ENCODE results near the gene DNAJC7. TPM values are rescaled to one million over a fixed set of nuclear protein-coding genes. Genes with fewer than 3 reads are reported as not detected.

Gene DNAJC7
- total RNA-seq, 2 donors from 2014 or later: 57.8 to 60.4 TPM

- TF ChIP-seq POLR2A (IDR thresholded peaks at IDR 0.05): no peak
- no peak for TF ChIP-seq CTCF (IDR thresholded peaks at IDR 0.05)
- no peak for TF ChIP-seq POLR2AphosphoS5 (IDR thresholded peaks at IDR 0.05)
- WGBS: 90% methylated on average over 20 of the region's 20 CpGs
- no peak overlapping the region for H3K4me3 ChIP-seq
Observed at GRCh38 chr17:42042598-42043319, 25.5 kb upstream of the DNAJC7 start.

GRCh38 chr17:42041619-42042018 is 24.4 kb upstream of the DNAJC7 start:
- intact Hi-C loops (cut with DNase I): no loop called here
- no peaks in the 10 kb centered on the region for H3K27me3 ChIP-seq (replicated peaks; ENCODE audit: insufficient read depth)
- no peak overlapping the region for H3K4me3 ChIP-seq
- TF ChIP-seq POLR2AphosphoS5 (IDR thresholded peaks at IDR 0.05): no peak
- no peak for TF ChIP-seq CTCF (IDR thresholded peaks at IDR 0.05)
- H3K4me1 ChIP-seq (replicated peaks): no peaks in the 10 kb centered on the region
- no peaks in the 10 kb centered on the region for H3K9me3 ChIP-seq
- no peak overlapping the region for H3K27ac ChIP-seq
- DNase-seq (ENCODE audit: low spot score): no peak
- no peaks in the 10 kb centered on the region for H3K36me3 ChIP-seq

More at GRCh38 chr17:42042598-42043319, 25.5 kb upstream of the DNAJC7 start:
- Histone ChIP-seq H3K4me1 (replicated peaks) (no peaks in the 10 kb centered on the region), H3K27me3 (replicated peaks; ENCODE audit: insufficient read depth) (no peaks in the 10 kb centered on the region), H3K9me3 (no peaks in the 10 kb centered on the region), H3K27ac (no peak overlapping the region), H3K36me3 (no peaks in the 10 kb centered on the region)
- no peak for DNase-seq (ENCODE audit: low spot score)
- intact Hi-C loops (cut with DNase I): no loop called here

GRCh38 chr17:42040818-42041217 is 23.6 kb upstream of the DNAJC7 start:
- Histone ChIP-seq H3K4me1 (replicated peaks) (no peaks in the 10 kb centered on the region), H3K9me3 (no peaks in the 10 kb centered on the region), H3K27ac (no peak overlapping the region), H3K4me3 (no peak overlapping the region), H3K27me3 (replicated peaks; ENCODE audit: insufficient read depth) (no peaks in the 10 kb centered on the region), H3K36me3 (no peaks in the 10 kb centered on the region)
- intact Hi-C loops (cut with DNase I): no loop called here
- TF ChIP-seq POLR2A (IDR thresholded peaks at IDR 0.05): no peak
- TF ChIP-seq POLR2AphosphoS5 (IDR thresholded peaks at IDR 0.05): no peak
- DNase-seq (ENCODE audit: low spot score): no peak
- 92% methylated on average over 9 of the region's 10 CpGs for WGBS

GRCh38 chr17:42039794-42040763 is 22.8 kb upstream of the DNAJC7 start:
- no peak overlapping the region for H3K4me3 ChIP-seq
- H3K27me3 ChIP-seq (replicated peaks; ENCODE audit: insufficient read depth): no peaks in the 10 kb centered on the region
- no peaks in the 10 kb centered on the region for H3K36me3 ChIP-seq
- H3K4me1 ChIP-seq (replicated peaks): no peaks in the 10 kb centered on the region
- H3K9me3 ChIP-seq: no peaks in the 10 kb centered on the region
- TF ChIP-seq POLR2AphosphoS5 (IDR thresholded peaks at IDR 0.05) (no peak), POLR2A (IDR thresholded peaks at IDR 0.05) (no peak), CTCF (IDR thresholded peaks at IDR 0.05) (no peak)
- 61% methylated on average over 72 of the region's 77 CpGs for WGBS
- no peak for DNase-seq (ENCODE audit: low spot score)
- no peak overlapping the region for H3K27ac ChIP-seq
- intact Hi-C loops (cut with DNase I): no loop called here

GRCh38 chr17:42038221-42038973 is 21.2 kb upstream of the DNAJC7 start:
- WGBS: 79% methylated on average over 5 of the region's 5 CpGs
- no peaks in the 10 kb centered on the region for H3K9me3 ChIP-seq
- TF ChIP-seq POLR2A (IDR thresholded peaks at IDR 0.05) (no peak), CTCF (IDR thresholded peaks at IDR 0.05) (no peak), POLR2AphosphoS5 (IDR thresholded peaks at IDR 0.05) (no peak)
- H3K36me3 ChIP-seq: no peaks in the 10 kb centered on the region
- DNase-seq (ENCODE audit: low spot score): no peak
- no peaks in the 10 kb centered on the region for H3K27me3 ChIP-seq (replicated peaks; ENCODE audit: insufficient read depth)
- H3K4me1 ChIP-seq (replicated peaks): no peaks in the 10 kb centered on the region
- no peak overlapping the region for H3K4me3 ChIP-seq
- no peak overlapping the region for H3K27ac ChIP-seq
- intact Hi-C loops (cut with DNase I): no loop called here
